Heart left ventricle (tissue), 16 donors: ENCODE results near the gene NLRP14. TPM values are rescaled to one million over a fixed set of nuclear protein-coding genes. Genes with fewer than 3 reads are reported as not detected.

Experiments used
- ATAC-seq, 4 donors: fragments of 200-7000 bp; cut with Tn5 transposase; one replicate each; pipeline ENCODE4 v1.9.1; 2020 to 2022; ENCODE audit warnings: moderate library complexity in 4 of 4, mild to moderate bottlenecking in 3 of 4, moderate number of reproducible peaks in 1 of 4
- DNase-seq, 5 donors: peaks; one replicate each; pipeline ENCODE4 v3.0.0-alpha.2; 2020
- H3K27ac ChIP-seq, 12 donors: fragments of 200-600 bp; sonication (generic) in 4 of 12; one replicate each; pipeline versions ENCODE4 v1.5.0 to v1.8.0; 2016 to 2022; ENCODE audit warnings: mild to moderate bottlenecking in 2 of 12
- H3K27me3 ChIP-seq, 9 donors: fragments of 200-600 bp; sonication (generic) in 2 of 9; one replicate each; pipeline versions ENCODE4 v1.5.1 to v1.8.0; 2016 to 2022; ENCODE audit warnings: mild to moderate bottlenecking in 3 of 9
- H3K36me3 ChIP-seq, 9 donors: fragments of 200-600 bp; sonication (generic) in 2 of 9; one replicate each; pipeline versions ENCODE4 v1.5.0 to v1.8.0; 2018 to 2022; ENCODE audit warnings: mild to moderate bottlenecking in 2 of 9
- H3K4me1 ChIP-seq, 12 donors: fragments of 200-600 bp; sonication (generic) in 4 of 12; one replicate each; pipeline versions ENCODE4 v1.5.0 to v1.8.0; 2016 to 2022; ENCODE audit warnings: mild to moderate bottlenecking in 3 of 12
- H3K4me3 ChIP-seq, 12 donors: fragments of 200-600 bp; sonication (generic) in 4 of 12; one replicate each; pipeline versions ENCODE4 v1.5.0 to v1.8.0; 2017 to 2022; ENCODE audit warnings: mild to moderate bottlenecking in 9 of 12, moderate library complexity in 4 of 12
- H3K9me3 ChIP-seq, 12 donors: fragments of 200-600 bp; sonication (generic) in 4 of 12; one replicate each; pipeline versions ENCODE4 v1.5.0 to v1.8.0; 2016 to 2022; ENCODE audit warnings: mild to moderate bottlenecking in 1 of 12
- POLR2A ChIP-seq, 2 donors: fragments of 450-650 bp; IDR thresholded peaks; one replicate each; pipeline ENCODE4 v1.6.1; 2017; ENCODE audit warnings: antibody characterized with exemption in 2 of 2, mild to moderate bottlenecking in 2 of 2, moderate library complexity in 2 of 2
- WGBS, 4 donors: extraction: QIAGEN DNeasy Blood & Tissue Kit in 2 of 4; methylation state at CpG; one replicate each; pipeline versions ENCODE4 v1.1.5 to v1.1.7; 2013 to 2018; 5-methylcytosine and 5-hydroxymethylcytosine counted together
- intact Hi-C, 10 donors: fragments of 100-400 bp; cut with DNase I; formaldehyde crosslinking; loops; one replicate each; pipeline versions ENCODE4 v1.11.1 to v1.14.2; 2022
- polyA plus RNA-seq, 2 donors: library from polyadenylated mRNA; stranded (reverse); fragments of 200-250 nt; gene quantifications; one replicate each; pipeline ENCODE4 v1.2.3, GENCODE V29; 2013
- total RNA-seq, 9 donors: library from RNA; depleted of rRNA in 2 of 9; stranded (reverse); fragments of >200 nt in 2 of 9; fragmentation: NEBNext Ultra II Directional in 3 of 9; extraction: Animal tissue kit (Norgen Biotek cat#: 25700) in 3 of 9; gene quantifications; one replicate each; pipeline versions ENCODE4 v1.1.0 to v1.2.4, GENCODE V29; 2016 to 2023
- TF ChIP-seq, protein P1 (sequence below), 12 donors: fragments of 200-600 bp; sonication (generic) in 4 of 12; IDR thresholded peaks; one replicate each; pipeline versions ENCODE4 v1.5.0 to v1.8.0; 2018 to 2022; ENCODE audit warnings: antibody characterized with exemption in 12 of 12, mild to moderate bottlenecking in 5 of 12
- donor health status: ischemic (EF 13 %, LVEDD 7.1; RV severe dilation, severe dysfunction).
- donor health status: healthy with polysubstance abuse.
- donor health status: DM: no; HTN: yes; CAD: no.
- donor health status: DM: no; HTN: no; CAD: no.
- donor health status: ischemic (EF 25% LVEDD 6.9; RV normal size, moderate dysfunction).
- donor health status: ischemic (EF 25% LVEDD 5.7; RV mildly dilated, moderate dysfunction).
- donor health status: healthy.
- donor health status: DM: yes; HTN: yes; CAD: no.
- donor health status: ischemic (EF 35%, LVEDD 5.7; RV mildly dilated, moderate dysfunction).
- donor health status: nonischemic (EF 11% LVEDD 7.7; RV severe dilation, severe dysfunction).
- donor health status: DM: yes; HTN: yes; CAD: no.
- donor health status: PGD.
- donor health status: ischemic (EF 29% LVEDD 5.4; RV normal size, mild dysfunction).
- donor health status: nonischemic (EF 23%, LVEDD 6.1; RV moderate dilation, normal function).

NLRP14 gene
- total and polyA plus RNA-seq, 11 donors: not detected

DNA sequence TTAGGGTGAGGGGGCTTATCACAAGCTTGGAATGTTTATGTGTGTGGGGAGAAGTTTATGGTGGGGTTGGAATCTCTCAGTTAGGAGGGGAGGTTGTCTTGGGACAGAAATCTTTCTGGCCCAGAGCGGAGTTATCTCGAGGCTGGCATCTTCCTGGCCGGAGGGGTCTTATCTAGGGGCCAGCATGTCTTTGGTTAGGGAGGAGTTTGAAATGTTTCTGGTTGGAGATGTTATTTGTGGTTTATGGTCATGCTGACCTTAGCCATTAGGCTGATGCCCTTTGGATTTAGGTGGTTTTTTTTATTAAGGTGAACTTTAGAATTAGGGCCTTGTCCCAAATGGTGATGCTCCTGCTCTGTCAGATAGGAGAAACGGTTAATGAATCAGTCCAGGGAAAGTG is 60.6 kb downstream of the NLRP14 start:
- TF ChIP-seq POLR2A (IDR thresholded peaks at IDR 0.05): no peak
- TF ChIP-seq, protein P1, sequence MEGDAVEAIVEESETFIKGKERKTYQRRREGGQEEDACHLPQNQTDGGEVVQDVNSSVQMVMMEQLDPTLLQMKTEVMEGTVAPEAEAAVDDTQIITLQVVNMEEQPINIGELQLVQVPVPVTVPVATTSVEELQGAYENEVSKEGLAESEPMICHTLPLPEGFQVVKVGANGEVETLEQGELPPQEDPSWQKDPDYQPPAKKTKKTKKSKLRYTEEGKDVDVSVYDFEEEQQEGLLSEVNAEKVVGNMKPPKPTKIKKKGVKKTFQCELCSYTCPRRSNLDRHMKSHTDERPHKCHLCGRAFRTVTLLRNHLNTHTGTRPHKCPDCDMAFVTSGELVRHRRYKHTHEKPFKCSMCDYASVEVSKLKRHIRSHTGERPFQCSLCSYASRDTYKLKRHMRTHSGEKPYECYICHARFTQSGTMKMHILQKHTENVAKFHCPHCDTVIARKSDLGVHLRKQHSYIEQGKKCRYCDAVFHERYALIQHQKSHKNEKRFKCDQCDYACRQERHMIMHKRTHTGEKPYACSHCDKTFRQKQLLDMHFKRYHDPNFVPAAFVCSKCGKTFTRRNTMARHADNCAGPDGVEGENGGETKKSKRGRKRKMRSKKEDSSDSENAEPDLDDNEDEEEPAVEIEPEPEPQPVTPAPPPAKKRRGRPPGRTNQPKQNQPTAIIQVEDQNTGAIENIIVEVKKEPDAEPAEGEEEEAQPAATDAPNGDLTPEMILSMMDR (IDR thresholded peaks at IDR 0.05): no peak
- Histone ChIP-seq H3K4me1 (no peaks in the 10 kb centered on the region), H3K27ac (no peak overlapping the region), H3K36me3 (no peaks in the 10 kb centered on the region), H3K9me3 (peaks cover 0 to 16% (median 0%) of the 10 kb centered on the region in 12 donors), H3K4me3 (no peak overlapping the region), H3K27me3 (no peaks in the 10 kb centered on the region)
- 71 to 82% (median 76%) methylated on average over 4 of the region's 4 CpGs for WGBS, 4 donors
- intact Hi-C loops: no loop called here
- DNase-seq (no peak), ATAC-seq (no peak)

DNA sequence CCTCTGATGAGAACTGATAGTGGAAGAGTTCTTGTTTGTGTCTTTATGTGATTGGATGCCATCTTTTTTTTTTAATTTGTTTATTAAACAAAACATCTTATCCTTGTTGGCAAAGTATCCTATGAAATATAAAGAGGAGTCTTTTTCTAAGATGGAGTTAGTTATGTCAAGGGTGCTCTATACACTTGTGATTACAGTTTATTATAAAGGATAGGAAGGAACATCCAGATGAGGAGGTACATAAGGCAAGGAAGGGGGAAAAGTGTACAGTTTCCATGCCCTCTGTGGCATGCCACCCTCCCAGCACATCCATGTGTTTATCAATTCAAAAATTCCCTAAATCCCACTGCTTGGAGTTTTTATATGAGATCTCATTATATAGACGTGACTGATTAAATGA is 61.2 kb downstream of the NLRP14 start:
- WGBS, 4 donors: 65 to 85% (median 79%) methylated on average over 1 of the region's 1 CpG
- Histone ChIP-seq H3K4me3 (no peak overlapping the region), H3K36me3 (no peaks in the 10 kb centered on the region), H3K4me1 (no peaks in the 10 kb centered on the region), H3K27ac (no peak overlapping the region), H3K9me3 (peaks cover 0 to 16% (median 0%) of the 10 kb centered on the region in 12 donors), H3K27me3 (peaks cover 0 to 4% (median 0%) of the 10 kb centered on the region in 9 donors)
- DNase-seq (no peak), ATAC-seq (no peak)
- intact Hi-C loops: no loop called here
- TF ChIP-seq POLR2A (IDR thresholded peaks at IDR 0.05): no peak
- TF ChIP-seq, protein P1 (IDR thresholded peaks at IDR 0.05): no peak

DNA sequence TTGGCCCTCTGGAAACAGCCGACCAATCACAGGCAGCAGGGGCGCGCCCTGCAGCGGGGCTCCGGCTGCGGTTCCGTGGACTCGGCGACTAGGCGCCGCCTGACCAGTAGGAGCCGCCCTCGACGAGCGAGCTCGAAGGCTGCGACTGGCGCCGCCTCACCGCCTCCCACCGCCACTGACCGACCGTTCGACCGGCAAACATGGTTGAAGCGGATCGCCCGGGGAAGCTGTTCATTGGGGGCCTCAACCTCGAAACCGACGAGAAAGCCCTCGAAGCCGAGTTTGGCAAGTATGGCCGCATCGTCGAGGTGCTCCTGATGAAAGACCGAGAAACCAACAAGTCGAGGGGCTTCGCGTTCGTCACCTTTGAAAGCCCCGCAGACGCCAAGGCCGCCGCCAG is 68.6 kb downstream of the NLRP14 start, which contains the start of gene RBMXL2:
Gene RBMXL2, plus strand, starts transcription at position 78 of the 400 bp plus-strand sequence. Its CDS starts 123 bp downstream, at position 201.
- TF ChIP-seq, protein P1 (IDR thresholded peaks at IDR 0.05): no peak
- no peak for TF ChIP-seq POLR2A (IDR thresholded peaks at IDR 0.05)
- DNase-seq (peak in 1 of 5 donors; percentile 24), ATAC-seq (no peak)
- Histone ChIP-seq H3K36me3 (no peaks in the 10 kb centered on the region), H3K9me3 (peaks cover 0 to 6% (median 0%) of the 10 kb centered on the region in 12 donors), H3K4me1 (no peaks in the 10 kb centered on the region), H3K4me3 (no peak within 1 kb of the TSS), H3K27me3 (peaks cover 0 to 50% (median 3%) of the 10 kb centered on the region in 9 donors), H3K27ac (no peak within 1 kb of the TSS)
- 58 to 80% (median 61%) methylated on average over 41 to 45 of the region's 45 CpGs for WGBS, 4 donors
- intact Hi-C loops: no loop called here

DNA sequence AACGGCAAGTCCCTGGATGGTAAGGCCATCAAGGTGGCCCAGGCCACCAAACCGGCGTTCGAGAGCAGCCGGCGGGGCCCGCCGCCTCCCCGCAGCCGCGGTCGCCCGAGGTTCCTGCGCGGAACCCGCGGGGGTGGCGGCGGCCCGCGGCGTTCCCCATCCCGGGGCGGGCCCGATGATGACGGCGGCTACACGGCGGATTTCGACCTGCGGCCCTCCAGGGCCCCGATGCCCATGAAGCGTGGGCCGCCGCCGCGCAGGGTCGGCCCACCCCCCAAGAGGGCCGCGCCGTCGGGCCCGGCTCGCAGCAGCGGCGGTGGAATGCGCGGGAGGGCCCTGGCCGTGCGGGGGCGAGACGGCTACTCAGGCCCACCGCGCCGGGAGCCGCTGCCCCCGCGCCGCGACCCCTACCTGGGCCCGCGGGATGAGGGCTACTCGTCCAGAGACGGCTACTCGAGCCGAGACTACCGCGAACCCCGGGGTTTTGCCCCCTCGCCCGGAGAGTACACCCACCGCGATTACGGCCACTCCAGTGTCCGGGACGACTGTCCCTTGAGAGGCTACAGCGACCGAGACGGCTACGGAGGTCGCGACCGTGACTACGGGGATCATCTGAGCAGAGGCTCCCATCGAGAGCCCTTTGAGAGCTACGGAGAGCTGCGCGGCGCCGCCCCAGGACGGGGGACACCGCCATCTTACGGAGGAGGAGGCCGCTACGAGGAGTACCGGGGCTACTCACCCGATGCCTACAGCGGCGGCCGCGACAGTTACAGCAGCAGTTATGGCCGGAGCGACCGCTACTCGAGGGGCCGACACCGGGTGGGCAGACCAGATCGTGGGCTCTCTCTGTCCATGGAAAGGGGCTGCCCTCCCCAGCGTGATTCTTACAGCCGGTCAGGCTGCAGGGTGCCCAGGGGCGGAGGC is 69.3 kb downstream of the NLRP14 start:
- Histone ChIP-seq H3K9me3 (peaks cover 0 to 6% (median 0%) of the 10 kb centered on the region in 12 donors), H3K27ac (no peak overlapping the region), H3K36me3 (no peaks in the 10 kb centered on the region), H3K27me3 (peaks cover 0 to 52% (median 3%) of the 10 kb centered on the region in 9 donors), H3K4me1 (no peaks in the 10 kb centered on the region), H3K4me3 (no peak overlapping the region)
- DNase-seq (peak in 1 of 5 donors; percentile 53), ATAC-seq (no peak)
- intact Hi-C loops: loop anchor here in 6 of 10 donors (10.0 kb wide), 3 partner anchors 355 to 895 kb away; partner anchors contain the start of gene EIF3F (in 2 of the 6)
- no peak for TF ChIP-seq POLR2A (IDR thresholded peaks at IDR 0.05)
- 77 to 85% (median 79%) methylated on average over 53 to 111 of the region's 111 CpGs for WGBS, 4 donors
